HCT116 (cell line): ENCODE results near the gene MT4. TPM values are rescaled to one million over a fixed set of nuclear protein-coding genes. Genes with fewer than 3 reads are reported as not detected.

Experiments
- ATAC-seq: fragments of 200-7000 bp; cut with Tn5 transposase; 2 replicates; pipeline ENCODE4 v1.9.1; 2020; ENCODE audit warnings: mild to moderate bottlenecking, moderate library complexity
- BruUV-seq: library from RNA; stranded (reverse); fragments of 400-500 nt; replicated peaks from 2 replicates; lab custom pipeline; 2021; lab: Mats Ljungman, UMichigan
- CTCF ChIA-PET: fragments of 300-600 bp; sonication (Branson Sonifier 250); formaldehyde crosslinking; loops from one replicate; lab custom pipeline; 2021; ENCODE audit warnings: antibody characterized with exemption; lab: Charles Lee
- POLR2A ChIA-PET: fragments of 300-600, 350-600 bp; sonication (Branson Sonifier 250); formaldehyde crosslinking; loops from one replicate; lab custom pipeline; 2021; ENCODE audit warnings: antibody characterized with exemption; lab: Charles Lee
- RAD21 ChIA-PET, 2 experiments: fragments of 300-600 bp; sonication (Branson Sonifier 250); formaldehyde crosslinking; loops; one replicate each; lab custom pipeline; 2023; ENCODE audit warnings: low total read pairs in 2 of 2; ENCODE audit not compliant: uncharacterized antibody in 2 of 2, unreplicated experiment in 2 of 2, low non-redundant PET in 1 of 2; lab: Charles Lee
- DNase-seq: peaks from one replicate; pipeline ENCODE4 v3.0.0-alpha.2; 2010; ENCODE audit warnings: low read depth, low spot score
- H2AFZ ChIP-seq: fragments of 200-600 bp; shearing (Covaris generic), sonication (generic); 2 replicates; pipeline ENCODE4 v1.6.1; 2017; ENCODE audit warnings: low read depth, mixed run types, mixed read lengths, antibody characterized with exemption, low read length; ENCODE audit not compliant: poor library complexity, severe bottlenecking
- H3K27ac ChIP-seq: 2 replicates; pipeline ENCODE4 v1.5.1; 2012; ENCODE audit warnings: low read depth, low read length
- H3K27me3 ChIP-seq: fragments of 200-600 bp; sonication (generic); 2 replicates; pipeline ENCODE4 v1.6.1; 2016; ENCODE audit warnings: mixed run types, low read length, mixed read lengths; ENCODE audit not compliant: insufficient read depth
- H3K36me3 ChIP-seq, 2 experiments: fragments of 200-500 bp in 1 of 2; fragments of 200-600 bp in 1 of 2; sonication (Bioruptor generic) in 1 of 2; sonication (generic) in 1 of 2; 2 replicates each; pipeline versions ENCODE4 v1.5.1 to v1.6.1; 2014 to 2016; ENCODE audit warnings: low read length in 2 of 2, inconsistent platforms in 1 of 2, mixed read lengths in 1 of 2, mixed run types in 1 of 2; ENCODE audit not compliant: insufficient read depth in 2 of 2, control insufficient read depth in 1 of 2
- H3K4me1 ChIP-seq, 2 experiments: fragments of 200-600 bp in 1 of 2; sonication (generic) in 1 of 2; 2 replicates each; pipeline versions ENCODE4 v1.5.1 to v1.6.1; 2012 to 2017; ENCODE audit warnings: low read length in 2 of 2, inconsistent platforms in 1 of 2, mild to moderate bottlenecking in 1 of 2, mixed read lengths in 1 of 2, mixed run types in 1 of 2, moderate library complexity in 1 of 2; ENCODE audit not compliant: insufficient read depth in 2 of 2, control insufficient read depth in 1 of 2
- H3K4me2 ChIP-seq: fragments of 200-600 bp; sonication (generic); 2 replicates; pipeline ENCODE4 v1.6.1; 2017; ENCODE audit warnings: mixed run types, low read length, mixed read lengths
- H3K4me3 ChIP-seq, 2 experiments: fragments of 200-600 bp in 1 of 2; sonication (generic) in 1 of 2; replicated peaks in 1 of 2; 2 replicates each; pipeline ENCODE4 v1.5.1; 2011 to 2016; ENCODE audit warnings: low read length in 2 of 2, control low read depth in 1 of 2, low read depth in 1 of 2, mild to moderate bottlenecking in 1 of 2, mixed read lengths in 1 of 2, mixed run types in 1 of 2
- H3K79me2 ChIP-seq: fragments of 200-600 bp; sonication (generic); 2 replicates; pipeline ENCODE4 v1.6.1; 2017; ENCODE audit warnings: mild to moderate bottlenecking, mixed run types, low read length, moderate library complexity, mixed read lengths; ENCODE audit not compliant: insufficient read depth
- H3K9ac ChIP-seq: fragments of 200-600 bp; sonication (generic); 2 replicates; pipeline ENCODE4 v1.6.1; 2016; ENCODE audit warnings: low read length, mixed read lengths
- H3K9me2 ChIP-seq: fragments of 200-600 bp; sonication (generic), shearing (Covaris generic); 2 replicates; pipeline ENCODE4 v1.6.1; 2017; ENCODE audit warnings: mixed run types, mild to moderate bottlenecking, moderate library complexity; ENCODE audit not compliant: insufficient read depth
- H3K9me3 ChIP-seq, 2 experiments: fragments of 200-500 bp in 1 of 2; fragments of 200-600 bp in 1 of 2; sonication (Bioruptor generic) in 1 of 2; sonication (generic) in 1 of 2; 2 replicates each; pipeline ENCODE4 v1.6.1; 2014 to 2017; ENCODE audit warnings: low read length in 2 of 2, mixed read lengths in 2 of 2, inconsistent platforms in 1 of 2, low read depth in 1 of 2, mild to moderate bottlenecking in 1 of 2, mixed run types in 1 of 2, moderate library complexity in 1 of 2; ENCODE audit not compliant: control insufficient read depth in 1 of 2, insufficient read depth in 1 of 2
- H4K20me1 ChIP-seq: fragments of 200-600 bp; sonication (generic), shearing (Covaris generic); 2 replicates; pipeline ENCODE4 v1.6.1; 2017; ENCODE audit warnings: mixed run types, mild to moderate bottlenecking, moderate library complexity; ENCODE audit not compliant: insufficient read depth
- CBX3 ChIP-seq: IDR thresholded peaks from 2 replicates; pipeline ENCODE4 v1.6.1; 2012; ENCODE audit warnings: low read depth
- CEBPB ChIP-seq: IDR thresholded peaks from 2 replicates; pipeline ENCODE4 v1.6.1; 2012; ENCODE audit warnings: low read depth
- CTCF ChIP-seq, 3 experiments: fragments of 200-600 bp in 1 of 3; sonication (generic) in 1 of 3; IDR thresholded peaks in 2 of 3; conservative IDR thresholded peaks in 1 of 3; 2 replicates each; pipeline ENCODE4 v1.5.1; 2012 to 2017; ENCODE audit warnings: low read depth in 2 of 3, low read length in 2 of 3, antibody characterized with exemption in 1 of 3, borderline replicate concordance in 1 of 3, control low read depth in 1 of 3, mild to moderate bottlenecking in 1 of 3, mixed read lengths in 1 of 3, mixed run types in 1 of 3, moderate library complexity in 1 of 3; ENCODE audit not compliant: insufficient read depth in 1 of 3
- EGR1 ChIP-seq: IDR thresholded peaks from 2 replicates; pipeline ENCODE4 v1.6.1; 2012; ENCODE audit warnings: low read depth
- EZH2 ChIP-seq: fragments of 200-600 bp; sonication (generic); IDR thresholded peaks from 2 replicates; pipeline ENCODE4 v1.6.1; 2017; ENCODE audit warnings: antibody characterized with exemption, mixed run types
- EZH2phosphoT487 ChIP-seq: fragments of 200-600 bp; IDR thresholded peaks from 2 replicates; pipeline ENCODE4 v1.6.1; 2018; ENCODE audit warnings: antibody characterized with exemption, borderline replicate concordance
- FOSL1 ChIP-seq: IDR thresholded peaks from 2 replicates; pipeline ENCODE4 v1.6.1; 2012; ENCODE audit warnings: low read depth
- JUND ChIP-seq: IDR thresholded peaks from 2 replicates; pipeline ENCODE4 v1.6.1; 2012
- POLR2A ChIP-seq: IDR thresholded peaks from 2 replicates; pipeline ENCODE4 v1.7.0; 2011; ENCODE audit warnings: borderline replicate concordance; ENCODE audit not compliant: insufficient read depth, insufficient read length; ENCODE audit errors: extremely low read depth
- POLR2AphosphoS5 ChIP-seq: IDR thresholded peaks from 2 replicates; pipeline ENCODE4 v1.6.1; 2011; ENCODE audit warnings: mild to moderate bottlenecking, low read depth, low read length, moderate library complexity
- SIN3A ChIP-seq: IDR thresholded peaks from 2 replicates; pipeline ENCODE4 v1.6.1; 2012; ENCODE audit warnings: low read depth
- SP1 ChIP-seq: IDR thresholded peaks from 2 replicates; pipeline ENCODE4 v1.6.1; 2012; ENCODE audit warnings: low read depth
- SRF ChIP-seq: IDR thresholded peaks from 2 replicates; pipeline ENCODE4 v1.6.1; 2012; ENCODE audit warnings: low read depth
- TCF7L2 ChIP-seq: IDR thresholded peaks from 2 replicates; pipeline ENCODE4 v1.7.0; 2011; ENCODE audit warnings: borderline replicate concordance, inconsistent platforms; ENCODE audit not compliant: insufficient read depth, insufficient read length; ENCODE audit errors: extremely low read depth
- YY1 ChIP-seq: IDR thresholded peaks from 2 replicates; pipeline ENCODE4 v1.6.1; 2011; ENCODE audit warnings: low read length, low read depth, moderate library complexity, mild to moderate bottlenecking; ENCODE audit not compliant: insufficient replicate concordance; ENCODE audit errors: extremely low read depth
- intact Hi-C: fragments of 100-400 bp; cut with micrococcal nuclease; formaldehyde crosslinking; loops from 2 replicates; pipeline ENCODE4 v1.10.0; 2022
- total RNA-seq: library from RNA; stranded (reverse); gene quantifications from one replicate; pipeline ENCODE4 v1.2.1, GENCODE V29; 2021; ENCODE audit not compliant: unreplicated experiment
- TF ChIP-seq, protein P1 (sequence below): IDR thresholded peaks from 2 replicates; pipeline ENCODE4 v1.6.1; 2011; ENCODE audit warnings: mild to moderate bottlenecking, low read length, moderate library complexity; ENCODE audit not compliant: insufficient replicate concordance; ENCODE audit errors: extremely low read depth
- TF ChIP-seq, protein P2 (sequence below): IDR thresholded peaks from 2 replicates; pipeline ENCODE4 v1.6.1; 2012

Gene MT4
- total RNA-seq, 1 experiment from 2014 or later = not detected

DNA sequence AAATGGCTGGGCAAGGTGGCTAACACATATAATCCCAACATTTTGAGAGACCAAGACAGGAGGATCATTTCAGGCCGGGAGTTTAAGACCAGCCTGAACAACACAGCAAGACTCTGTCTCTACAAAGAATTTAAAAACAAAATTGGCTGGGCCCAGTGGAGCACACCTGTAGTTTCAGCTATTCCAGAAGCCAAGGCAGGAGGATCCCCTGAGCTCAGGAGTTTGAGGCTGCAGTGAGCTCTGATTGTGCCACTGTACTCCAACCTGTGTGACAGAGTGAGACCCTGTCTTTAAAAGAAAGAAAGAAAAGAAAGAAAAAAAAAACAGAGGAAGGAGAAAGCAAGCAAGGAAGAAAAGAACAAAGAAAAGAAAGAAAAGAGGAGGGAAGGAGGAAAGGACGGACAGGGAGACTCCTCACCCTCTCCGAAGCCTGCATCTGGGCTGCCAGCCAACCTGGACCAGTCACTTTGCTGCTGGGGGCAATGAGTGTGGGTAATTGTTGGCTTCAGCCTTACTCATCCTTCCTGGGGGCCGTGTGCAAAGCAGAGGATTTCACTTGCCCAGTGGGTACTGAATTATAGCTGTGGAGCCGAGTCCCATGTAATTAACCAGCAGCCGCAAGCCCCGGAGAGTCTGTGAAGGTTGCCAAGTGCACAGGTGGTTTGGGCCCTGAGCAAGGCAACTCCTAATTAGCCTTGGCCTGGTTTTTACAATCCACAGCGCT is 6.7 kb upstream of the MT4 start (continued):
- TF ChIP-seq POLR2A = no peak
- TF ChIP-seq CBX3 = no peak
- no peak for TF ChIP-seq EGR1

- ChIA-PET POLR2A (no interaction called here), RAD21 (no interaction called here), CTCF (no interaction called here)
- DNase-seq (no peak), ATAC-seq (no peak)
- no peaks in the 10 kb centered on the region for H3K9me3 ChIP-seq
- H2AFZ ChIP-seq = no peak overlapping the region
- peaks cover 18% of the 10 kb centered on the region for H3K27me3 ChIP-seq
- intact Hi-C loops = no loop called here
- no TSS peak for BruUV-seq
- no peaks in the 10 kb centered on the region for H3K79me2 ChIP-seq
- no peak overlapping the region for H3K4me3 ChIP-seq
- H3K4me1 ChIP-seq = no peaks in the 10 kb centered on the region
- no peak overlapping the region for H3K4me2 ChIP-seq
- TF ChIP-seq POLR2A = no peak
- TF ChIP-seq, protein P1, sequence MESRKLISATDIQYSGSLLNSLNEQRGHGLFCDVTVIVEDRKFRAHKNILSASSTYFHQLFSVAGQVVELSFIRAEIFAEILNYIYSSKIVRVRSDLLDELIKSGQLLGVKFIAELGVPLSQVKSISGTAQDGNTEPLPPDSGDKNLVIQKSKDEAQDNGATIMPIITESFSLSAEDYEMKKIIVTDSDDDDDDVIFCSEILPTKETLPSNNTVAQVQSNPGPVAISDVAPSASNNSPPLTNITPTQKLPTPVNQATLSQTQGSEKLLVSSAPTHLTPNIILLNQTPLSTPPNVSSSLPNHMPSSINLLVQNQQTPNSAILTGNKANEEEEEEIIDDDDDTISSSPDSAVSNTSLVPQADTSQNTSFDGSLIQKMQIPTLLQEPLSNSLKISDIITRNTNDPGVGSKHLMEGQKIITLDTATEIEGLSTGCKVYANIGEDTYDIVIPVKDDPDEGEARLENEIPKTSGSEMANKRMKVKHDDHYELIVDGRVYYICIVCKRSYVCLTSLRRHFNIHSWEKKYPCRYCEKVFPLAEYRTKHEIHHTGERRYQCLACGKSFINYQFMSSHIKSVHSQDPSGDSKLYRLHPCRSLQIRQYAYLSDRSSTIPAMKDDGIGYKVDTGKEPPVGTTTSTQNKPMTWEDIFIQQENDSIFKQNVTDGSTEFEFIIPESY = no peak
- TF ChIP-seq TCF7L2 = no peak
- no peak for TF ChIP-seq SIN3A
- no peak for TF ChIP-seq FOSL1
- no peak for TF ChIP-seq EZH2phosphoT487
- TF ChIP-seq EZH2 = no peak
- TF ChIP-seq JUND = no peak
- TF ChIP-seq SP1 = no peak
- TF ChIP-seq POLR2AphosphoS5 = no peak
- no peak for TF ChIP-seq CEBPB
- TF ChIP-seq, protein P2, sequence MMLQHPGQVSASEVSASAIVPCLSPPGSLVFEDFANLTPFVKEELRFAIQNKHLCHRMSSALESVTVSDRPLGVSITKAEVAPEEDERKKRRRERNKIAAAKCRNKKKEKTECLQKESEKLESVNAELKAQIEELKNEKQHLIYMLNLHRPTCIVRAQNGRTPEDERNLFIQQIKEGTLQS = no peak
- TF ChIP-seq YY1 = no peak
- TF ChIP-seq SRF = no peak
- no peak for TF ChIP-seq CTCF (IDR thresholded peaks at IDR 0.05 in 2 of 3, conservative IDR thresholded peaks at IDR 0.05 in 1 of 3; ENCODE audit: borderline replicate concordance in 1 of 3, insufficient read depth in 1 of 3, low read depth in 2 of 3, low read length in 2 of 3)
- TF ChIP-seq CBX3 = no peak
- H3K9me2 ChIP-seq = no peaks in the 10 kb centered on the region
- H4K20me1 ChIP-seq = no peaks in the 10 kb centered on the region
- no peaks in the 10 kb centered on the region for H3K36me3 ChIP-seq
- no peak overlapping the region for H3K9ac ChIP-seq
- H3K27ac ChIP-seq = no peak overlapping the region
These were observed 5.8 kb upstream of the MT4 start for GRCh38 chr16:56559109-56559508.
